ENCODE measurements around the gene GAB4.

GRCh38 chr22:16960220-16960883, 47.7 kb downstream of the GAB4 start:
- TF ChIP-seq CTCF (IDR thresholded peaks at IDR 0.05), result no peak
- no peak for TF ChIP-seq POLR2A (IDR thresholded peaks at IDR 0.05)
- no peak for TF ChIP-seq POLR2AphosphoS5 (IDR thresholded peaks at IDR 0.05; ENCODE audit: insufficient read depth in 1 of 2, low read depth in 1 of 2)

All from vagina (tissue), 2 donors.